Panc1 (cell line): ENCODE results near the gene EMX1.

Source experiments
- TCF7L2 ChIP-seq: IDR thresholded peaks from 2 replicates; pipeline ENCODE4 v1.6.1; 2011; ENCODE audit warnings: mild to moderate bottlenecking, low read depth, low read length, inconsistent platforms
- TF ChIP-seq, protein P1 (sequence below): fragments of 450-650 bp; IDR thresholded peaks from 2 replicates; pipeline ENCODE4 v1.5.1; 2017; ENCODE audit warnings: mild to moderate bottlenecking
- TF ChIP-seq, protein P2 (sequence below), 2 experiments: IDR thresholded peaks; 2 replicates each; pipeline ENCODE4 v1.6.1; 2011 to 2012; ENCODE audit warnings: low read depth in 2 of 2, control low read depth in 1 of 2, low read length in 1 of 2, mild to moderate bottlenecking in 1 of 2, moderate library complexity in 1 of 2; ENCODE audit not compliant: insufficient read depth in 1 of 2

DNA sequence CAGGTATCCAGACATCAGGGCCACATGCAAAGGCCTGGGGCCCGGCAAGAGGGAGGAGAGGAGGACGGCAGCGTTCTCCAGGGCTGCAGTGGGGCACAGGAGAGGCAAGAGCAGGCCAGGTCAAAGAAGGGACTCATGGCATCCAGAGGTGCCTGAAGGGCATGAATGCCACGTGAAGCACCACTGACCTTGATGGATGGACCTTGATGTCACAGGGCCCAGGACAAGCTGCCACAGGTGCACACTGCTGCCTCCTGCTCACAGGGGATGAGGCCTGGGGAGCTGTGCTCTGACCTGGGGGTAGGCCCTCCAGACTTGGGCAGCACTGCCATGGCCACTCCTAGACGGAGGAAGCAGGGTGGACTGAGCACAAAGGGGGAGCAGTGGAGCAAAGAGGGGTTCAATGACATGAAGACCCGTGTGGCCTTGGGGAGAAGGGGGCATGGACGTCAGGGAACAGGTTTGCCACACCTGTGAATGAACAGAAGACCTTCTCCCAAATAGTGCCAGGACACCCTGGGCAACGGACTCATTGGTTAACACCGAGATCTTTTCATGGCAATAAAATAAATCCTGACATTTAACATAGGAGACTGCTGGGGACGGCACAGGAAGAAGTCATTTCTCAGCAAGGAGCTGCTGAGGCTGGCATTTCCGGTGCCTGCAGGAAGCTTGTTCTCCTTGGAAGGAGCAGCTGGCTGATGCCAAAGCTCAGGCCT, 65.6 kb downstream of the EMX1 start:
- TF ChIP-seq, protein P1, sequence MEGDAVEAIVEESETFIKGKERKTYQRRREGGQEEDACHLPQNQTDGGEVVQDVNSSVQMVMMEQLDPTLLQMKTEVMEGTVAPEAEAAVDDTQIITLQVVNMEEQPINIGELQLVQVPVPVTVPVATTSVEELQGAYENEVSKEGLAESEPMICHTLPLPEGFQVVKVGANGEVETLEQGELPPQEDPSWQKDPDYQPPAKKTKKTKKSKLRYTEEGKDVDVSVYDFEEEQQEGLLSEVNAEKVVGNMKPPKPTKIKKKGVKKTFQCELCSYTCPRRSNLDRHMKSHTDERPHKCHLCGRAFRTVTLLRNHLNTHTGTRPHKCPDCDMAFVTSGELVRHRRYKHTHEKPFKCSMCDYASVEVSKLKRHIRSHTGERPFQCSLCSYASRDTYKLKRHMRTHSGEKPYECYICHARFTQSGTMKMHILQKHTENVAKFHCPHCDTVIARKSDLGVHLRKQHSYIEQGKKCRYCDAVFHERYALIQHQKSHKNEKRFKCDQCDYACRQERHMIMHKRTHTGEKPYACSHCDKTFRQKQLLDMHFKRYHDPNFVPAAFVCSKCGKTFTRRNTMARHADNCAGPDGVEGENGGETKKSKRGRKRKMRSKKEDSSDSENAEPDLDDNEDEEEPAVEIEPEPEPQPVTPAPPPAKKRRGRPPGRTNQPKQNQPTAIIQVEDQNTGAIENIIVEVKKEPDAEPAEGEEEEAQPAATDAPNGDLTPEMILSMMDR: no peak
- no peak for TF ChIP-seq TCF7L2
- TF ChIP-seq, protein P2, sequence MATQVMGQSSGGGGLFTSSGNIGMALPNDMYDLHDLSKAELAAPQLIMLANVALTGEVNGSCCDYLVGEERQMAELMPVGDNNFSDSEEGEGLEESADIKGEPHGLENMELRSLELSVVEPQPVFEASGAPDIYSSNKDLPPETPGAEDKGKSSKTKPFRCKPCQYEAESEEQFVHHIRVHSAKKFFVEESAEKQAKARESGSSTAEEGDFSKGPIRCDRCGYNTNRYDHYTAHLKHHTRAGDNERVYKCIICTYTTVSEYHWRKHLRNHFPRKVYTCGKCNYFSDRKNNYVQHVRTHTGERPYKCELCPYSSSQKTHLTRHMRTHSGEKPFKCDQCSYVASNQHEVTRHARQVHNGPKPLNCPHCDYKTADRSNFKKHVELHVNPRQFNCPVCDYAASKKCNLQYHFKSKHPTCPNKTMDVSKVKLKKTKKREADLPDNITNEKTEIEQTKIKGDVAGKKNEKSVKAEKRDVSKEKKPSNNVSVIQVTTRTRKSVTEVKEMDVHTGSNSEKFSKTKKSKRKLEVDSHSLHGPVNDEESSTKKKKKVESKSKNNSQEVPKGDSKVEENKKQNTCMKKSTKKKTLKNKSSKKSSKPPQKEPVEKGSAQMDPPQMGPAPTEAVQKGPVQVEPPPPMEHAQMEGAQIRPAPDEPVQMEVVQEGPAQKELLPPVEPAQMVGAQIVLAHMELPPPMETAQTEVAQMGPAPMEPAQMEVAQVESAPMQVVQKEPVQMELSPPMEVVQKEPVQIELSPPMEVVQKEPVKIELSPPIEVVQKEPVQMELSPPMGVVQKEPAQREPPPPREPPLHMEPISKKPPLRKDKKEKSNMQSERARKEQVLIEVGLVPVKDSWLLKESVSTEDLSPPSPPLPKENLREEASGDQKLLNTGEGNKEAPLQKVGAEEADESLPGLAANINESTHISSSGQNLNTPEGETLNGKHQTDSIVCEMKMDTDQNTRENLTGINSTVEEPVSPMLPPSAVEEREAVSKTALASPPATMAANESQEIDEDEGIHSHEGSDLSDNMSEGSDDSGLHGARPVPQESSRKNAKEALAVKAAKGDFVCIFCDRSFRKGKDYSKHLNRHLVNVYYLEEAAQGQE (IDR thresholded peaks at IDR 0.05; ENCODE audit: insufficient read depth in 1 of 2, low read depth in 2 of 2, low read length in 1 of 2): no peak
